ENCODE measurements around the gene EVI5.

DNA sequence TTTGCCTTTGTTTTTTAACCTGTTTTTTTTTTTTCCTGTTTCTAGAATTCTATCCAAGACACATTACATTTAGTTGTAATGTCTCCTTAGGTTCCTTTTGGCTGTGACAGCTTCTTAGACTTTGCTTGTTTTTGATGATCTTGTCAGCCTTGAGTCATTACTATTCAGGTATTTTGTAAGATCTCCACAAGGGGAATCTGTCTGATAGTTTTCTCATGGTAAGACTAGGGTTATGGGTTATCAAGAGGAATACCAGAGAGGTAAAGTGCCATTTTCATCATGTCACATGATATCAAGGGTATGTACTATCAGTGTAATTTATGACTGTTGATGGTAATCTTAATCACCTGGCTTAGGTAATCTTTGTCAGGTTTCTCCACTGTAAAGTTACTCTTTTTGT lies 199.1 kb downstream of the EVI5 start:
- TF ChIP-seq, protein P1, sequence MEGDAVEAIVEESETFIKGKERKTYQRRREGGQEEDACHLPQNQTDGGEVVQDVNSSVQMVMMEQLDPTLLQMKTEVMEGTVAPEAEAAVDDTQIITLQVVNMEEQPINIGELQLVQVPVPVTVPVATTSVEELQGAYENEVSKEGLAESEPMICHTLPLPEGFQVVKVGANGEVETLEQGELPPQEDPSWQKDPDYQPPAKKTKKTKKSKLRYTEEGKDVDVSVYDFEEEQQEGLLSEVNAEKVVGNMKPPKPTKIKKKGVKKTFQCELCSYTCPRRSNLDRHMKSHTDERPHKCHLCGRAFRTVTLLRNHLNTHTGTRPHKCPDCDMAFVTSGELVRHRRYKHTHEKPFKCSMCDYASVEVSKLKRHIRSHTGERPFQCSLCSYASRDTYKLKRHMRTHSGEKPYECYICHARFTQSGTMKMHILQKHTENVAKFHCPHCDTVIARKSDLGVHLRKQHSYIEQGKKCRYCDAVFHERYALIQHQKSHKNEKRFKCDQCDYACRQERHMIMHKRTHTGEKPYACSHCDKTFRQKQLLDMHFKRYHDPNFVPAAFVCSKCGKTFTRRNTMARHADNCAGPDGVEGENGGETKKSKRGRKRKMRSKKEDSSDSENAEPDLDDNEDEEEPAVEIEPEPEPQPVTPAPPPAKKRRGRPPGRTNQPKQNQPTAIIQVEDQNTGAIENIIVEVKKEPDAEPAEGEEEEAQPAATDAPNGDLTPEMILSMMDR (IDR thresholded peaks at IDR 0.05), result no peak
- no peak for TF ChIP-seq EZH2 (IDR thresholded peaks at IDR 0.05; ENCODE audit: borderline replicate concordance, insufficient read depth, low read depth, low read length, poor library complexity, severe bottlenecking)

Measured in B cell (primary cell).